Kidney glomerular epithelial cell (primary cell): Measurements from ENCODE around the gene TRPM2.
A peak's percentile ranks its signal among the peaks of the same experiment; 100 is the strongest.

ENCODE experiments used
- DNase-seq: peaks from one replicate; lab custom pipeline; 2025; lab: John Stamatoyannopoulos, UW

Gene TRPM2

DNA sequence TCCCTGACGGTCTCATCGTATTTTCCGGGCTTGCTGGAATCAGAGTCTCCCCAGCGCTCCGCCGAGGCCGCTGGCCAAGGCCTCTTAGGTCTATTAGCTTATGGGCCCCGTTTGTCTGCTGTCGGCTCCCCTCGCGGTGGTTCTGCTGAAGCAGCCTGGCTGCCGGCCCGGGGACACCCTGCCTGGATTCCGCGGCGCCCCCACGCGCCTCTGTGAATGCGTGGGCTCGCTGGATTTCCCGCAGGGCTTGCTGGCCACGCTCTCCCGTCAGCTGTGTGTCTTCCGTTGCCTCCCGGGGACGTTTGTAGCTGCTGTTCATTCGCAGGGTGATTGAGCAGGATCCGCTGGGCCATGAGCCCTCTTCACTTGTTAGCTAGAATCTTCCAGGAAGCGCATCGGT lies 110.3 kb downstream of the TRPM2 start:
- no peak for DNase-seq

DNA sequence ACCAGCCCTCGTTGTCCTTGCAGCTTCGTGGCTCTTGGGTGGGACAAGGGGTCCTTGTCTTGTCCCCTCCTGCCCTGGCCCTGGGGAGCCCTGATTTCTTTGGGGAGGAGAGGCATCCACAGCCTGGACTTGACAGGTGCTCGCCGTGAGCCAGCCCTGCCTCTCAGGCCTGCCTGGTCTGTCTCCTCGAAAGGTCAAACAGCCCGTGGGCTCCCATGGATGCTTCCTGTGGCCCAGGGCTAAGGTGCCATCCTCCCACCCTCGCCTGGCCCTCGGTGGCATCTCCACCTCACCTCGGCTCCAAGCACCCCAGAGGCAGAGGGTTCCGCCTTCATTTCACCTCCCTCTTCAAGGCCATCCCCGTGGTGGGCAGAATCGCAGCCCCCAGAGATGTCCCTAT lies 110.9 kb downstream of the TRPM2 start:
- DNase-seq: no peak

DNA sequence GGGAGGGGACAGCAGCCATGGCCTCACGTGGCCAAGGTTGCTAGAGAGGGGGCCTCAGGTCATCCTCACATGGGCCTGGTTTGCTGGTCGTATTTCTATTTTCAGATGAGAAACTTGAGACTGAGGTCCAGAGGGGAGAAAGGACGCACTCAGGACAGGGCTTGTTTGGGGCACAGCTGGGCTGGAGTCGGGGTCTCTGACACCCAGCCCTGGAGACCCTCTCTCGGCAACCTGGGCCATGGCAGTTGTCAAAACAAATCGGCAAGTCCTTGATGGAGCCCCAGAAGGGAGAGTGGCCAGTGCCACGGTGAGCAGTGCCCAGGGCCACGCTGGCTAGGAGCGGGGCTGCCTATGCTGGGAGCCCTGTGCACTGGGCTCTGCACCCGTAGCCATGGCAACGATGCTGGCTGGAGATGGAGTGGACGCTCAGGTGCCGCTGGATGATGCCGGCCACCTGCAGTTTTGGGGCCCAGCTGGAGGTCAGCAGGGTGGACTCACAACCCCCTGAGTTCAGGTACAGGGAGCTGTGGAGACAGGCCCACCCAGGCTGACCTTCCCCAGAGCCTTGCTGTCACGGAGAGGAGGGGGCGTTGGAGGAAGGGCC lies 113.0 kb downstream of the TRPM2 start:
- no peak for DNase-seq

DNA sequence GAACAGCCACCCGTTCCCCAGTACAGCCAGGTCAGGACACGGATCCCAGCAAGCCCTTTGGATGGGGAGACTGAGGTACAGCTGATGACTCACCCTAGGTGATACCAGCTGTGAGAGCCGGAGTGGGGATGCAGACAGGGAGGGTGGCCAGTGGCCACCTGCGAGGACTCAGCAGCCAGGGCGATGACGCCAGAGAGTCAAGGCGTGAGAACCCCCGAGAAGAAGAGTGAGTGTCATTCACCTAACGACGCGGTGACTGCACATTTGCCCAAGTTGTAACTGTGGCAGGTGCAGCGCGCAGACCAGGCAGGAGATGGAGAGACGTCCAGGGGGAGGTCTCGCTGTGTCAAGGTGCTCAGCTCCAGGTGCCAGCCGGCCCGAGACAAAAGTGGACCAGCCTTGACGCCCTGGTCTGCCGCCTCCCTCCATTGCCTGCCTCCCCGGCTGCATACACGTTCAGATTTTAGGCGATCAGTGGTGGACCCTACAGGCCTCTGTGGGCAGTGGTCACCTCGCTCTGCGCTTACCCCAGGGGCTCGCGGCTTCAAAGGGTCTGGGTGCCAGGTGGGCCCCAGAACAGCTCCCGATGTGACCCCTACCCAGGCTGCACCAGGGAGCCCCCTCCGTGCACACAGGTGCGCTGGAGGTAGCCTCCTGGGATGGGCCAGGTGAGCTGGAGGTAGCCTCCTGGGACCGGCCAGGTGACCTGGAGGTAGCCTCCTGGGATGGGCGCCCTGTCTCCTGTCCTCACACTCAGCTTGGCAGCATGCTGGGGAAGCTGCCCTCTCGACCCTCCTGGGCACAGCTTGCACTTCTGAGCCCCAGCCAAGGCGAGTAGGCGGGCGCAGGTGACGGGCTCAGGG lies 113.8 kb downstream of the TRPM2 start:
- no peak for DNase-seq

DNA sequence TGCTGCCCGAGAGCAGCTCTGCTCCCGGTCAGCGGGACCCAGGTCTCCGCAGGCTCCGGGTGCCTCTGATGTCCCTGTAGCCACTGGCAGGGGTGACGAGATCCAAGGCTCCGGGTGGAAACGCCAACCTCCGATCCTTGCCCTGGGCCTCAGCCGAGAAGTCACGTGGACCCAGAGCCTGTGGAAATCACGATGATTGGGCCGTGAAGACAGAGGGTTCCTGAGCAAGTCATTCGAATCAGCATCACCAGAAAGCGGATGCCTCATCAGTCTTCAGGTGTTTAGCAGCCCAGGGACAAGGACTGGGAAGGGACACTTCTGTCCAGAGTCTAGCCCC lies 114.4 kb downstream of the TRPM2 start:
- no peak for DNase-seq

DNA sequence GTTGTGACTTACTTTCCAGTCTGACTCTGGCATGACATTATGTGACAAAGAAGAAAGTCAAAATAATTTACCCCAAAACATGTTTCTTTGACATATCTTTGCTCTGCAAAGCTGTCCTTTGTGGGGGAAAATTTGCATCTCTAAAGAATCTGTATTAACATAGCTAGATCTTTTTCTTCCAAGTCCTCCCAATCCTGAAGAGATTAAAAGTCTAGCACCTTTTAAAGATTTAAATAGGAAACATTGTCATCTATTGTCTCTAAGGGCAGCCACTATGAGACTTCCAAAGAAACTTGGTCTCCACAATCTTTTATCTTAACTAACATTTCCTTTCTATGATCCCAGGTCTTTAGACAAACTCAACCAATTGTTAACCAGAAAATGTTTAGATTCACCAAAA lies 117.9 kb downstream of the TRPM2 start:
- no peak for DNase-seq

DNA sequence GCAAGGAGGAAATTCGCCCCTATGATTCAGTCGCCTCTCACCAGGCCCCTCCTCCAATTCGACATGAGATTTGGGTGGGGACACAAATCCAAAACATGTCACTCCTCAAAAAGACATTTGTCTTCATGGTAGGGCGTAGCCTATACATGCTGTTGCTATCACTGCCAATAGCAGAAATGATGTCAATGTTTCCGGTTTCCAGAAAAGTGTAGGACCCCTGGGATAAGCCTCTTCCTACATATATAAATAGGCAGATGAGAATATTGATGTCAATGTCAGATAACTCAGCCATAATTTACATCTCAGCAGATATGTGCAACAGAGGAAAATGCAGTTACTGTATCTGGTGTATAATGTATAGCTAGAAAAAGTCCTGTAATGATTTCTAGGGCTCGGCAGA lies 118.6 kb downstream of the TRPM2 start:
- no peak for DNase-seq

DNA sequence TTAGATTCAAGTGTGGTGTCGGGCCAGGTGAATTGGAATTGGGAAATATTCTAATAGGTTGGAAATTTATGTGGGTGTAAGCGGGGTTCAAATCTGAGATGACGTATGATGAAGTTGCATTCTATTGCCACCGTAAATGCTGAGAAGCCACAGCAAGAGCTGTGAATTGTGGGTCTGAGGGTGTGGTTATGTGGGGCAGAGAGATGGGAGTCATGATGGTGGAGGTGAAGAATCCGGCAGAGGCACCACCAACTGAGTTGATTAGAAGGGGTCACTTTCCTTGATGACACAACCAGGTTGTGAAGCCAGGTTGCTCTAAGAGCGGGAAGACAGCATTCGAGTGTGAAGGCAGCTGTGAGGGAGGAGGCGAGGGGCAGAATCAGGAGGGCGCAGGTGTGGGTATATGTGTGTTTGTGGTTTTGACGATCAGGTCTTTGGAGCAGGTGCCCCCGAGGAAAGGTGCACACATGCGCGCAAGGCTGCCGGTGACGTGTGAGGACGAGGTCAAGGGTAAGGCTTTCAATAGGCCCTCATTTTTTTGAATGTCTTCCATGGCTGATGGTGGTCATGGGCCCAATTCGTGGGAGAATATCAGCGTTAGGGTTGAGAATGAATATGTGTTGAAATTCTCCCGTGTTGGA lies 120.6 kb downstream of the TRPM2 start:
- no peak for DNase-seq

DNA sequence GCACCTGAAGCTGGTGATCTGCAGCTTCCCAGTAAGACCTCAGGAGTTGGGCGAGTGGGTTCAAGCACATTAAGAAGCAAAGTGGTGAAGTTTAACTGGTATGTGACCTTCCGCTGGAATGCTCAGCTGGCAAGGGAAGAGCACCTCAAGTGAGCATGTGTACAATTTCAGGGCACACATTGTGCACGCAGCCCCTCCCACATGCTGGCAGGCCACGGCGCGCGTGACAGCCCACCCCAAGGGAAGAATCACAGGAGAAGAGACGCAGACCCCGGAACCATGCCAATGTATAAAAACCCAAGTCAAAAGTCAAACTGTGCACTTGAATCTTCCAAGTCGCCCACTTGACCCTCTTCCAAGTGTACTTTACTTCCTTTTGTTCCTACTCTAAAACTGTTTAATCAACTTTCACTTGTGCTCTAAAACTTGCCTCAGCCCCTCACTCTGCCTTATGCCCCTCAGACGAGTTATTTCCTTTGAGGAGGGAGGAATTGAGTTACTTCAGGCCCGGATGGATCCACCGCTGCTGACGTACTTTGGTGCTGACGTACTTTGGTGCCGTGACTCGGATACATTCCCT lies 121.9 kb downstream of the TRPM2 start:
- no peak for DNase-seq

DNA sequence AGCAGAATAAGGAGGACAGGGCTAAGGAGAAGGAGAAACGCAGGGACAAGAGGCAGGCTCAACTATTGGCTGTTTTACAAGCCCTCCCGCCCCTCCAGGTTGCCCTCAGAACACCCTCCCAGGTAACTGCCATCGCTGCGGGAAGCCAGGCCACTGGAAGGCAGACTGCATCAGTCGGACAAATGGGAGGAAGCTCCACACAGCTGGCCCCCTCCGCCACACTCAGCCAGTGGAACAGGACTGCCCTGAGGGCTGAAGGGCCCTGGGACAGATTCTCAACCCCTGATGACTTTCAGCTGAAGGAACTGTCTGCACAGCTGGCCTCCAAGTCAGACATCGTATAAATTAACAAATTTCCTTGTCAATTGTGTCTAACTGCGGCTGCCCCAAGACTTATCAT lies 123.7 kb downstream of the TRPM2 start:
- DNase-seq: no peak

DNA sequence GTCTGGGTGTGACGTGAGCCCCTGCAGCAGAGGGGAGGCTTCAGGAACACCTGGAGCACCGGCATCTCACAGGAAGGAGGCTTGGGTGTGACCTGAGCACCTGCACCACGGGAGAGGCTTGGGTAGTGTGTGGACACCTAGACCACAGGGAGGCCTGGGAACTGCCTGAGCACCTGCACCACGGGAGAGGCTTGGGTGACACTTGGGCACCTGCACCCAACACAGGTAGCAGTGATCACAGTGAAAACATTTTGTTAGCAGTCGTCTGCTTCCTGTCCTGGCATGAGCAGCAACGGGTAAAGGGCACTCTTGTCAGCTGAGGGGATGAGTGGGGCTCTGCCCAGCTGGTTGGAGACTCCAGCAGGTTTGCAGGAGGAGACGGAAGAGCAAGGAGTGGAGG lies 124.3 kb downstream of the TRPM2 start:
- no peak for DNase-seq

DNA sequence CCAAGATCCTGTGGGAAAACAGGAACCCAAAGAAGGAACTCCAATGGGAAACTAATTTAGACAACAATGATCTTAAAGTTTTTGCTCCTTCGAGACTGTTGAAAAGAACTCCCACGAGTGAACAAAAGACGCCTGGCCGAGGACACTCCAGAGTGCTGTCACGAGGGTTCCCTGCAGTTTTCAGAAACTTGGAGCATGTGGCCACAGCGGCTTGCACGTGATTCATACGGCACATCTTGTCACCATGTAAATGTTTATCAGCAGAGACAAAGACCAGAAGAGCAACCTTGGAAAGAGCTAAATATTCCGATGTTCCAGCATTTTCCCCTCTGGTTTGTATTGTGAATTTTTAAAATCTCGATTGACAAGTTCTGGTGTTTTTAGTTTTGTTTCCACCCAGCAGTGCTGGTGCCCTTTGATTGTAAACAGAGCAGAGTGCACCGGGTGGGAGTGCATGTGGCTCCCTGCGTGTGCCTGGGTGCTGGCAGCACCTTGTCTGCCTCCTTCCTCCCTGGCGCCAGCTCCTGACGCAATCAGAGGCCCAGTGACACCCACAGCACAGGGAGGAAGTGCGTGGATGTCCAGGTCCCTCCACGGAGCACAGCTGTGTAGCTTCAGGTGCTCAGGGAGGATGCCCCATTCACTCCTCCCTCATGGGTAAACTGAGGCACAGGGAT lies 124.8 kb downstream of the TRPM2 start:
- DNase-seq: no peak

DNA sequence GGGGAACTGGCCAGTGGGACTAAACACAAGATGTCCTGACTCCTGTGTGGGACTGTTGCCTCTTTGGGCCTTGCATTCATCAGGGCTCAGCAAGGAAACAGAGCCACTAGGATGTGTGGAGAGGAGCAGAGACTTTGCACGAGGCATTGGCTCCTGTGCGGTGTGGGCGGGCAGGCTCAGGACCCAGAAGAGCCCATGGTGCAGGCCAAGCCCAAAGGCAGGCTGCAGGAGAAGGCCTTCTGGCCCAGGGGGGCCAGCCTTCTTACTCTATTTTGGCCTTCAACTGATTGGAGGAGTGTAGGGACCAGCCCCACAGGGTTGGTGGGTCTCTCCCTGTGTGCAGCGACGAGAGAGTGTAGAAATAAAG lies 125.4 kb downstream of the TRPM2 start:
- DNase-seq: no peak

DNA sequence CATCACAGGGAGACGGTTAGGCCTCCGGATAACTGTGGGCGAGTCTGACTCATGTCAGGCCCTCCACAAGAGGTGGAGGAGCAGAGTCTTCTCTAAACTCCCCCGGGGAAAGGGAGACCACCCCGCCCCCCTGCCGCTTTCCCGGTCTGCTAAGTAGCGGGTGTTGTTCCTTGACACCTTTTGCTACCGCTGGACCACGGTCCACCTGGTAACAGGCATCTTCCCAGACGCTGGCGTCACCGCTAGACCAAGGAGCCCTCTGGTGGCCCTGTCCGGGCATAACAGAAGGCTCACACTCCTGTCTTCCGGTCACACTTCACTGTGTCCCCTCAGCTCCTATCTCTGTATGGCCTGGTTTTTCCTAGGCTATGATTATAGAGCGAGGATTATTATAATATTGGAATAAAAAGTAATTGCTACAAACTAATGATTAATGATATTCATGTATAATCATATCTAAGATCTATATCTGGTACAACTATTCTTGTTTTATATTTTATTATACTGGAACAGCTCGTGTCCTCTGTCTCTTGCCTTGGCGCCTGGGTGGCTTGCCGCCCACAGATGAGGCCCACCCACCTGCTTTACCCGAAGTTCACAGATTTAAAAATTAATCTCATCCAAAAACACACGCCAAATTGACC lies 126.3 kb downstream of the TRPM2 start:
- peak; percentile 32 for DNase-seq

DNA sequence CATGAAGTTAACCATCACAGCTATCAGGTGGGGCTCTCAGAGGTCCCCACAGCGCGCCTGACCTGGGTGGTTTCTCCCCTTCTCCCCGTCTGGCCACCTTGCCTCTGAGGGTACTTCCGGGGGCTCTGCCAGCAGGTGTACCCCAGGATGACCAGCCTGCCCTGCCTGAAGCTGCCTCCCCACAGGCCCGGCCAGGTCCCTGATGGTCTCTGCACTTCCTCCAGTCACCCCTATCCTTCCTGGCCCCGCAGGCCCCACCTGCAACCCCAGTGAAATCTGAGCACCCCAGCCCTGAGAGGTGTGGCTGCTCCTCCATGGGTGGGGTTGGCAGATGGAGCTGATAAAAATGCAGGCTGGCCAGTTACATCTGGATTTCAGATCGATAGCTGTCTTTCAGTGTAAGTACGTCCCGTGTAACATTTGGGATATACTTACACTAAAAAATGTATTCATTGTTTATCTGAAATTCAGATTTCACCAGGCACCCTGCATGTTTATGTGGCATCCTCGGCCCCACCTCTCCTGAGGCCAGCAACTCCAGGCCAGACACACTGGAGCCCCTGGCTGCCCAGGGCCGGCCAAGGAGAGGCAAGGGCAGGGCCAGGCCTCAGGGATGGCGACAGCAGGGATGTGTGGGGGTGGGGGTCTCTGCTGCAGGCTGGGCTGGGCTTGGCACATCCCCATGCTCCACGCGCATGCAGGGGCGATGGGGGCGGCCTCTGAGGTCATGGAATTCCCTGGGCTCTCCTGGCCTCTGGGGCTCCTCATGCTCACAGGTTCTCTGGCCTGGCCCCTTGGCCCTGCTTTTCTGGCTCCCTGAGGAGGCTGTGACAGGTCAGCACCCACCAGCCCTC lies 127.0 kb downstream of the TRPM2 start:
- DNase-seq: no peak

DNA sequence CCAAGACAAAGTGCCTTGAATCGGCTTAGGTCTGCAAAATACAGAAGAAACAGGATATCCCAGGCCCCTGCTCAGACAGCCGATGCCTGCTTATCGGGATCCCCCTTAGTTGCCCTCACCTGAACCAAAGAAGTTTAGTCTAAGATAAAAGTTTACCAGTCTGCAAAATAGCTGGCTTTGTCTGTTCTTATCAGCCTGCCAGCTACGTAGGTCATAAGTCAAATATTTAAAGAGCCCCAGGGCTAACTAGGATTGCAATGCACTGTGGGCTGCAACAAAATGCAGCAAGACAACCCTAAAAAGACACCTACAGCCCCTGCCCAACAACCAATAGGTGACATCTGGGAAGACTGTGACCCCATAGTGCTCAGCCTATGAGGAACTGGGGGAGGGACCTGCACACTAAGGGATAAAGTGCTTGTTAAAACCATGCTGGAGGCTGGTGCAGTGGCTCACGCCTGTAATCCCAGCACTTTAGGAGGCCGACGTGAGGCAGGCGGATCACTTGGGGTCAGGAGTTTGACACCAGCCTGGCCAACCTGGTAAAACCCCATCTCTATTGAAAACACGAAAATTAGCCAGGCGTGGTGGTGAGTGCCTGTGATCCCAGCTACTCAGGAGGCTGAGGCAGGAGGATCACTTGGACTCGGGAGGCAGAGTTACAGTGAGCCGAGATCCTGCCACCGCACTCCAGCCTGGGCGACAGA lies 129.3 kb downstream of the TRPM2 start:
- DNase-seq: no peak

DNA sequence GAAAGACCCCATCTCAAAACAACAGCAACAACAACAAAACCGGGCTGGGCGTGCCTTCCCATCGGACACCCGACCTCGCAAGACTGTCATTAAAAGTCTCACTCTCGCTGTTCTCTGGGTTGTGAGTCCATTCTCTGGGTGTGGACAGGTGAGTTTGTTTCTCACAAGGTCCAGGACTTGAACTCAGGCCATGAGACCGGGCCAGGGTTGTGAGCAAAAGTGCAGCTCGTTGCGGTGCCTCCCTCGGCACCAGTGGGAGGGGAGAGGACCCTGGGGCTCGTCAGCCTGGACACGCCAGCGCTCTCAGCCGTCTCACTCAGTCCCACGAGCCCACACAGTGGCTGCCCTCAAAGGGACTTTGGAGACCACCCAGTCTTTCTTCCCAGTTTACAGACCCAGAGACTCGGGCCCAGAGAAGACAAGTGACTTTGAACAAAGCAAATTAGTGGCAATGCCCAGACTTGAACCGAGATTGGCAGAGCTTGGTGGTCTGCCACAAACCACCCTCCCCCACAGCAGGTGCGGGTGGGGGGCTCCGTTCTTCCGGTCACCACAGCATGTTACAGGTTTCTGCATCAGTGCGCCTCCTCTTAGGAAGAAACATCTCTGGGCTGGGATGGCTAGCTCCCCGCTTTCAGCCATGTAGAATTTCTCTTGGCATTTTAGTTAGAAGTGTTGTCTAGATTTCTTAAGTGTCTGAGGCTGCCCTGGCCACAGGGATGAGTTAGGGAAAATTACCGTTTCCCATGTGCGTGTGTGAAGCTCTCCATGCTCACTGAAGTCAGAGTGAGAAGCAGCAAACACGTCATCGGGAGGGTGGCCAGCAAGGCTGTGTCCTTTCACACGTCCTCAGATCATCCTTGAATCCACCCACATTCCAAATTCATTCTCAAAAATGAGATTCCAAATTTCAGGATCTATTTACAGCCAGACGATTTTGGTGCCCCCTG lies 130.1 kb downstream of the TRPM2 start:
- DNase-seq: no peak

DNA sequence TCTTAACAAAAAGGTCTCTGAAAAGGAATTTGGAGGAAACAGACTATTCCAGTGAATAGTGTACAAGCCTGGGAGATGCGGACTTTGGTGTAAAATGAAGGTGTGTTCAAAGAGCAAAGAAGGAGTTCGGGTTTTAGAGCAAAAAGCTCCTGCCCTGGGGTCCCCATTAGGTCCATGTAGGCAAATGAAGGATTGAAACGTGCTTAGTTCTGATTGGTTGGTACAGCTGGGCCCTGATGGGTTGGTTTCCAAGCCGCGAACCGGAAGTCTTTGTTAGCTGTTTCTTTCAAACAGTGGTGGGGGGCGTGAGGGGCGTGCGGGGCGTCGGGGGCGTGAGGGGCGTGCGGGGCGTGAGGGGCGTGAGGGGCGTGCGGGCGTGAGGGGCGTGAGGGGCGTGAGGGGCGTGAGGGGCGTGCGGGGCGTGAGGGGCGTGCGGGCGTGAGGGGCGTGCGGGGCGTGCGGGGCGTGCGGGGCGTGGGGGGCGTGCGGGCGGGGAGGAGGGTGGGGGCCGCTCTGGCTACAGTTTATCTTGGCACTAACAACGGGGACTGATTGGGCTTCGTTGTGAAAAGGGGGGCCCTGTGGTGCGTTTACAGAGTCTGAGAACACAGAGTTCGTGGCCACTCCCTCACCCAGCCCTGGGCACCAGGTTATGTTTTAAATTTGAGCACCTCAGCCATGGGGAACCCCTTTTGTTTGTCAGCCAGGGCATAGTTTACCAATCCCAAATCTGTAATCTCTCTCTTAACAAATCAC lies 131.3 kb downstream of the TRPM2 start:
- DNase-seq: no peak
